Measurements from ENCODE around the gene OBI1.

DNA sequence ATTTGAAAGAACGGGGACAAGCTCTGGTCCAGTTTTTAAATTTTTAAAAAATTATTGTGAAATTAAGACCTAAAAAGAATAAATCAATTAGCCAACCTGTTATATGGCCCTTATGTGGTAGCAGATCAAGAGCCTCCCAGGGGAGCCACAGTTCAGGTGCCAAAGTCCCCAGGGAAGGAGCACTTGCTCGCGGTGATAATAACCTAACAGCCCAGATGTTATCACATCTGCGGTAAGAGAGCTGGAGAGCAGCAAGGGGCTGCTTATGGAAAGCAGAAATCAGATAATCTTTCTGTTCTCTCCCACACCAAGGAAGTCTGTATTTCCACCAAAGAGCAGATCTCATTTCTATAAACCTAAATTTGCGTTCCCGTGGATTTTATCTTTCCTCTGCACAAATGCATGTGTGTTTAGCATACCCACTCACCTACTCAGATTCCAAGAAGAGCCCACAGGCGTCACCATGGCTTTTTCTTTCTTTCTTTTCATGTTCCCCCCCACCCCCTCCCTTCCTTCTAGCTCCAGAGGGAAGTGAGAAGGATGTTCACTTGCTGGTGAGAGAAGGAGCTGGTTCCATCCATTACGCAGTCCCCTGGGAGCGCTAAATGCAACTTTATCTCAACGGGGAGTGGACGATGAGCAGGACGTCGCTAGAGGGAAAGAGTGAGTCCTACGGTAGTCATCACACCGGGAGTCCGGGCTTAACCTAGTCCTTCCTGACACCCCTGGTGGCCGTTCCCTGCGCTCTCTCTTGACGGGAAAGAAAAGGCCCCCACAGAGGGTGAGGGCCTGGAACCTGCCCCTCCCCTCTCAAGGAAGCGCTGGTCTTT is 54.0 kb downstream of the OBI1 start:
- no peak for TF ChIP-seq CTCF (IDR thresholded peaks at IDR 0.05)
- no peak for TF ChIP-seq EP300 (IDR thresholded peaks at IDR 0.05)
- TF ChIP-seq, protein P1, sequence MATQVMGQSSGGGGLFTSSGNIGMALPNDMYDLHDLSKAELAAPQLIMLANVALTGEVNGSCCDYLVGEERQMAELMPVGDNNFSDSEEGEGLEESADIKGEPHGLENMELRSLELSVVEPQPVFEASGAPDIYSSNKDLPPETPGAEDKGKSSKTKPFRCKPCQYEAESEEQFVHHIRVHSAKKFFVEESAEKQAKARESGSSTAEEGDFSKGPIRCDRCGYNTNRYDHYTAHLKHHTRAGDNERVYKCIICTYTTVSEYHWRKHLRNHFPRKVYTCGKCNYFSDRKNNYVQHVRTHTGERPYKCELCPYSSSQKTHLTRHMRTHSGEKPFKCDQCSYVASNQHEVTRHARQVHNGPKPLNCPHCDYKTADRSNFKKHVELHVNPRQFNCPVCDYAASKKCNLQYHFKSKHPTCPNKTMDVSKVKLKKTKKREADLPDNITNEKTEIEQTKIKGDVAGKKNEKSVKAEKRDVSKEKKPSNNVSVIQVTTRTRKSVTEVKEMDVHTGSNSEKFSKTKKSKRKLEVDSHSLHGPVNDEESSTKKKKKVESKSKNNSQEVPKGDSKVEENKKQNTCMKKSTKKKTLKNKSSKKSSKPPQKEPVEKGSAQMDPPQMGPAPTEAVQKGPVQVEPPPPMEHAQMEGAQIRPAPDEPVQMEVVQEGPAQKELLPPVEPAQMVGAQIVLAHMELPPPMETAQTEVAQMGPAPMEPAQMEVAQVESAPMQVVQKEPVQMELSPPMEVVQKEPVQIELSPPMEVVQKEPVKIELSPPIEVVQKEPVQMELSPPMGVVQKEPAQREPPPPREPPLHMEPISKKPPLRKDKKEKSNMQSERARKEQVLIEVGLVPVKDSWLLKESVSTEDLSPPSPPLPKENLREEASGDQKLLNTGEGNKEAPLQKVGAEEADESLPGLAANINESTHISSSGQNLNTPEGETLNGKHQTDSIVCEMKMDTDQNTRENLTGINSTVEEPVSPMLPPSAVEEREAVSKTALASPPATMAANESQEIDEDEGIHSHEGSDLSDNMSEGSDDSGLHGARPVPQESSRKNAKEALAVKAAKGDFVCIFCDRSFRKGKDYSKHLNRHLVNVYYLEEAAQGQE (IDR thresholded peaks at IDR 0.05), result no peak
